ENCODE results near the gene NTSR1. TPM values are rescaled to one million over a fixed set of nuclear protein-coding genes. Genes with fewer than 3 reads are reported as not detected.

The NTSR1 gene
- polyA plus RNA-seq, 3 donors, result 0.35 to 2.5 (median 0.40) TPM

- no peak overlapping the region for H3K4me3 ChIP-seq (replicated peaks in 1 of 3; ENCODE audit: low read depth in 2 of 3, low read length in 3 of 3)
- H3K4me1 Mint-ChIP-seq, result peaks cover 26% of the 10 kb centered on the region
- peaks cover 16 to 18% (median 17%) of the 10 kb centered on the region in 3 donors for H3K27me3 Mint-ChIP-seq (ENCODE audit: low read depth in 3 of 3)
- intact Hi-C loops (cut with micrococcal nuclease), result no loop called here
- DNase-seq, result no peak
- H3K9me3 ChIP-seq (replicated peaks in 1 of 2; ENCODE audit: control insufficient read depth in 1 of 2, insufficient read depth in 1 of 2, low read length in 2 of 2), result peaks cover 4 to 11% of the 10 kb centered on the region in 2 donors
- H3K79me2 ChIP-seq (ENCODE audit: insufficient read depth, low read length), result peaks cover 21% of the 10 kb centered on the region
- TF ChIP-seq CTCF (IDR thresholded peaks at IDR 0.05), result no peak
- peaks cover 25 to 28% of the 10 kb centered on the region in 2 donors for H3K36me3 Mint-ChIP-seq
- H2AFZ ChIP-seq (ENCODE audit: insufficient read depth, low read depth, low read length, poor library complexity, severe bottlenecking), result no peak overlapping the region
- peaks cover 16 to 30% of the 10 kb centered on the region in 2 donors for H3K4me1 ChIP-seq (ENCODE audit: control insufficient read depth in 1 of 2, insufficient read depth in 2 of 2, low read length in 2 of 2)
- H3K4me3 Mint-ChIP-seq, result no peak overlapping the region
- no peak overlapping the region for H3K27ac ChIP-seq (ENCODE audit: low read depth in 1 of 2, low read length in 2 of 2)
- no peak overlapping the region for H3K9ac ChIP-seq (ENCODE audit: insufficient read depth, low read length, poor library complexity, severe bottlenecking)
- H4K20me1 ChIP-seq (ENCODE audit: insufficient read depth, low read length), result peaks cover 18% of the 10 kb centered on the region
- H3K27me3 ChIP-seq (ENCODE audit: control insufficient read depth in 2 of 2, insufficient read depth in 2 of 2, low read length in 2 of 2), result peaks cover 0 to 5% of the 10 kb centered on the region in 2 donors
- H3K9me3 Mint-ChIP-seq, result peaks cover 8 to 17% (median 10%) of the 10 kb centered on the region in 7 donors
- 94% methylated on average over 10 of the region's 10 CpGs for WGBS (ENCODE audit: insufficient coverage)
- H3K4me2 ChIP-seq (replicated peaks; ENCODE audit: extremely low read depth, low read length, poor library complexity, severe bottlenecking), result no peak overlapping the region
- H3K27ac Mint-ChIP-seq, result no peak overlapping the region
- no peaks in the 10 kb centered on the region for H3K36me3 ChIP-seq (replicated peaks in 1 of 2; ENCODE audit: control insufficient read depth in 1 of 2, insufficient read depth in 2 of 2, low read length in 2 of 2)
Measured at GRCh38 chr20:62715201-62715600, 6.6 kb downstream of the NTSR1 start.

DNA sequence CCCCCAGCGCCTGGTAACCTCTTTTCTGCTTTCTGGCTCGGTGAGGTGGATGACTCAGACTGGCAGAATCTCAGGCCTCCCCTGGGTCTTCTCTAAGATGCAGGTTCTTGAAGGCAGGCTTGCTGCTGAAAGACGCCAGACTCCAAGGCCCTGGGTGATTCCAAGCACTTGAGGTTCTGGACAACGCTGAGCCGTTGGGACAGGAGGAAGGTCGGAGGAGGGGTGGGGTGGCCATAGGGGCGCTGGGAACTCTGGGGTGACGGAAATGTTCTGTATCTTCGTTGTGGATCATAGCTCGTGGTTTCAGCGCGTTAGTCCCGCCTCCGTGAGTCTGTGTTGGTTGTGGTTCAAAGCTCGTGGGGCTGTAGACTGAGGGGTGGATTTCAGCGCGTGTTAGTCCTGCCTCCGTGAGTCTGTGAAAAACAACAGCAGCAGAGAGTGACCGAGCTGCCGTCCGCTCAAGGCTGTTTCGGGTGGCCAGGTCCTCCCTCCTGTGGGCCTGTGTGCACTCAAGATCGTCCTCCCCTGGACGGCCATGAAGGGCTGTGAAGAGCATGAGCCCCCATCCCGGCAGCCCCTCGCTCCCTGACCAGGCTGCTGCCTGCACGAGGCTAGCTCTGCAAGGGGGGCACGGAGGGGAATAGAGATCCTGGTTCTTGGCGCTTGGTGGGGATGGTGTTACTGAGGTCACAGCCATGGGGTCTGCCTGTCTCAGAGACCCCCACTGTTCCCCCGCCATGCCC is 7.7 kb downstream of the NTSR1 start:
- peaks cover 16% of the 10 kb centered on the region for H3K79me2 ChIP-seq (ENCODE audit: insufficient read depth, low read length)
- Mint-ChIP-seq H3K4me3 (no peak overlapping the region), H3K4me1 (peaks cover 15% of the 10 kb centered on the region), H3K9me3 (peaks cover 16 to 24% (median 19%) of the 10 kb centered on the region in 7 donors), H3K27ac (peak overlapping the region in 3 of 7 donors; percentile 16 to 64 (median 21)), H3K27me3 (ENCODE audit: low read depth in 3 of 3) (peaks cover 6 to 14% (median 10%) of the 10 kb centered on the region in 3 donors), H3K36me3 (peaks cover 27 to 28% of the 10 kb centered on the region in 2 donors)
- H3K4me1 ChIP-seq (ENCODE audit: control insufficient read depth in 1 of 2, insufficient read depth in 2 of 2, low read length in 2 of 2), result peaks cover 4 to 19% of the 10 kb centered on the region in 2 donors
- H2AFZ ChIP-seq (ENCODE audit: insufficient read depth, low read depth, low read length, poor library complexity, severe bottlenecking), result no peak overlapping the region
- no peaks in the 10 kb centered on the region for H3K36me3 ChIP-seq (replicated peaks in 1 of 2; ENCODE audit: control insufficient read depth in 1 of 2, insufficient read depth in 2 of 2, low read length in 2 of 2)
- no peak for TF ChIP-seq CTCF (IDR thresholded peaks at IDR 0.05)
- intact Hi-C loops (cut with micrococcal nuclease), result no loop called here
- peaks cover 7 to 16% of the 10 kb centered on the region in 2 donors for H3K9me3 ChIP-seq (replicated peaks in 1 of 2; ENCODE audit: control insufficient read depth in 1 of 2, insufficient read depth in 1 of 2, low read length in 2 of 2)
- H3K9ac ChIP-seq (ENCODE audit: insufficient read depth, low read length, poor library complexity, severe bottlenecking), result no peak overlapping the region
- no peak overlapping the region for H3K4me2 ChIP-seq (replicated peaks; ENCODE audit: extremely low read depth, low read length, poor library complexity, severe bottlenecking)
- H3K27me3 ChIP-seq (ENCODE audit: control insufficient read depth in 2 of 2, insufficient read depth in 2 of 2, low read length in 2 of 2), result no peaks in the 10 kb centered on the region
- DNase-seq, result no peak
- WGBS (ENCODE audit: insufficient coverage), result 52% methylated on average over 27 of the region's 30 CpGs
- H4K20me1 ChIP-seq (ENCODE audit: insufficient read depth, low read length), result peaks cover 18% of the 10 kb centered on the region
- no peak overlapping the region for H3K4me3 ChIP-seq (replicated peaks in 1 of 3; ENCODE audit: low read depth in 2 of 3, low read length in 3 of 3)
- H3K27ac ChIP-seq (ENCODE audit: low read depth in 1 of 2, low read length in 2 of 2), result no peak overlapping the region
